ENCODE data around the gene RCOR3. TPM values are rescaled to one million over a fixed set of nuclear protein-coding genes. Genes with fewer than 3 reads are reported as not detected.

RCOR3 gene
- total and polyA plus RNA-seq, 2 of the 8 experiments (the other 6 are each of a cell fraction or from before 2014, with no cell fraction given) = 21.4 to 36.3 TPM

GRCh38 chr1:211237579-211237978 lies 21.6 kb upstream of the RCOR3 start (continued):
- TF ChIP-seq, protein P1, sequence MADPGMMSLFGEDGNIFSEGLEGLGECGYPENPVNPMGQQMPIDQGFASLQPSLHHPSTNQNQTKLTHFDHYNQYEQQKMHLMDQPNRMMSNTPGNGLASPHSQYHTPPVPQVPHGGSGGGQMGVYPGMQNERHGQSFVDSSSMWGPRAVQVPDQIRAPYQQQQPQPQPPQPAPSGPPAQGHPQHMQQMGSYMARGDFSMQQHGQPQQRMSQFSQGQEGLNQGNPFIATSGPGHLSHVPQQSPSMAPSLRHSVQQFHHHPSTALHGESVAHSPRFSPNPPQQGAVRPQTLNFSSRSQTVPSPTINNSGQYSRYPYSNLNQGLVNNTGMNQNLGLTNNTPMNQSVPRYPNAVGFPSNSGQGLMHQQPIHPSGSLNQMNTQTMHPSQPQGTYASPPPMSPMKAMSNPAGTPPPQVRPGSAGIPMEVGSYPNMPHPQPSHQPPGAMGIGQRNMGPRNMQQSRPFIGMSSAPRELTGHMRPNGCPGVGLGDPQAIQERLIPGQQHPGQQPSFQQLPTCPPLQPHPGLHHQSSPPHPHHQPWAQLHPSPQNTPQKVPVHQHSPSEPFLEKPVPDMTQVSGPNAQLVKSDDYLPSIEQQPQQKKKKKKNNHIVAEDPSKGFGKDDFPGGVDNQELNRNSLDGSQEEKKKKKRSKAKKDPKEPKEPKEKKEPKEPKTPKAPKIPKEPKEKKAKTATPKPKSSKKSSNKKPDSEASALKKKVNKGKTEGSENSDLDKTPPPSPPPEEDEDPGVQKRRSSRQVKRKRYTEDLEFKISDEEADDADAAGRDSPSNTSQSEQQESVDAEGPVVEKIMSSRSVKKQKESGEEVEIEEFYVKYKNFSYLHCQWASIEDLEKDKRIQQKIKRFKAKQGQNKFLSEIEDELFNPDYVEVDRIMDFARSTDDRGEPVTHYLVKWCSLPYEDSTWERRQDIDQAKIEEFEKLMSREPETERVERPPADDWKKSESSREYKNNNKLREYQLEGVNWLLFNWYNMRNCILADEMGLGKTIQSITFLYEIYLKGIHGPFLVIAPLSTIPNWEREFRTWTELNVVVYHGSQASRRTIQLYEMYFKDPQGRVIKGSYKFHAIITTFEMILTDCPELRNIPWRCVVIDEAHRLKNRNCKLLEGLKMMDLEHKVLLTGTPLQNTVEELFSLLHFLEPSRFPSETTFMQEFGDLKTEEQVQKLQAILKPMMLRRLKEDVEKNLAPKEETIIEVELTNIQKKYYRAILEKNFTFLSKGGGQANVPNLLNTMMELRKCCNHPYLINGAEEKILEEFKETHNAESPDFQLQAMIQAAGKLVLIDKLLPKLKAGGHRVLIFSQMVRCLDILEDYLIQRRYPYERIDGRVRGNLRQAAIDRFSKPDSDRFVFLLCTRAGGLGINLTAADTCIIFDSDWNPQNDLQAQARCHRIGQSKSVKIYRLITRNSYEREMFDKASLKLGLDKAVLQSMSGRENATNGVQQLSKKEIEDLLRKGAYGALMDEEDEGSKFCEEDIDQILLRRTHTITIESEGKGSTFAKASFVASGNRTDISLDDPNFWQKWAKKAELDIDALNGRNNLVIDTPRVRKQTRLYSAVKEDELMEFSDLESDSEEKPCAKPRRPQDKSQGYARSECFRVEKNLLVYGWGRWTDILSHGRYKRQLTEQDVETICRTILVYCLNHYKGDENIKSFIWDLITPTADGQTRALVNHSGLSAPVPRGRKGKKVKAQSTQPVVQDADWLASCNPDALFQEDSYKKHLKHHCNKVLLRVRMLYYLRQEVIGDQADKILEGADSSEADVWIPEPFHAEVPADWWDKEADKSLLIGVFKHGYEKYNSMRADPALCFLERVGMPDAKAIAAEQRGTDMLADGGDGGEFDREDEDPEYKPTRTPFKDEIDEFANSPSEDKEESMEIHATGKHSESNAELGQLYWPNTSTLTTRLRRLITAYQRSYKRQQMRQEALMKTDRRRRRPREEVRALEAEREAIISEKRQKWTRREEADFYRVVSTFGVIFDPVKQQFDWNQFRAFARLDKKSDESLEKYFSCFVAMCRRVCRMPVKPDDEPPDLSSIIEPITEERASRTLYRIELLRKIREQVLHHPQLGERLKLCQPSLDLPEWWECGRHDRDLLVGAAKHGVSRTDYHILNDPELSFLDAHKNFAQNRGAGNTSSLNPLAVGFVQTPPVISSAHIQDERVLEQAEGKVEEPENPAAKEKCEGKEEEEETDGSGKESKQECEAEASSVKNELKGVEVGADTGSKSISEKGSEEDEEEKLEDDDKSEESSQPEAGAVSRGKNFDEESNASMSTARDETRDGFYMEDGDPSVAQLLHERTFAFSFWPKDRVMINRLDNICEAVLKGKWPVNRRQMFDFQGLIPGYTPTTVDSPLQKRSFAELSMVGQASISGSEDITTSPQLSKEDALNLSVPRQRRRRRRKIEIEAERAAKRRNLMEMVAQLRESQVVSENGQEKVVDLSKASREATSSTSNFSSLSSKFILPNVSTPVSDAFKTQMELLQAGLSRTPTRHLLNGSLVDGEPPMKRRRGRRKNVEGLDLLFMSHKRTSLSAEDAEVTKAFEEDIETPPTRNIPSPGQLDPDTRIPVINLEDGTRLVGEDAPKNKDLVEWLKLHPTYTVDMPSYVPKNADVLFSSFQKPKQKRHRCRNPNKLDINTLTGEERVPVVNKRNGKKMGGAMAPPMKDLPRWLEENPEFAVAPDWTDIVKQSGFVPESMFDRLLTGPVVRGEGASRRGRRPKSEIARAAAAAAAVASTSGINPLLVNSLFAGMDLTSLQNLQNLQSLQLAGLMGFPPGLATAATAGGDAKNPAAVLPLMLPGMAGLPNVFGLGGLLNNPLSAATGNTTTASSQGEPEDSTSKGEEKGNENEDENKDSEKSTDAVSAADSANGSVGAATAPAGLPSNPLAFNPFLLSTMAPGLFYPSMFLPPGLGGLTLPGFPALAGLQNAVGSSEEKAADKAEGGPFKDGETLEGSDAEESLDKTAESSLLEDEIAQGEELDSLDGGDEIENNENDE (IDR thresholded peaks at IDR 0.05; ENCODE audit: insufficient replicate concordance, low read length) = no peak
- TF ChIP-seq BACH1 (IDR thresholded peaks at IDR 0.05; ENCODE audit: low read length) (no peak), SP4 (IDR thresholded peaks at IDR 0.05; ENCODE audit: low read length) (no peak), SIRT6 (IDR thresholded peaks at IDR 0.05; ENCODE audit: low read length) (no peak), MAX (IDR thresholded peaks at IDR 0.05) (no peak), RAD21 (IDR thresholded peaks at IDR 0.05 in 1 of 2, conservative IDR thresholded peaks at IDR 0.05 in 1 of 2; ENCODE audit: low read depth in 2 of 2, low read length in 2 of 2) (no peak), TEAD4 (IDR thresholded peaks at IDR 0.05; ENCODE audit: low read depth, low read length) (no peak), FOSL1 (IDR thresholded peaks at IDR 0.05; ENCODE audit: insufficient read depth, low read depth, low read length) (no peak), EZH2 (IDR thresholded peaks at IDR 0.05; ENCODE audit: low read depth, low read length, severe bottlenecking) (no peak)
